Fibroblast of upper back skin (primary cell): Measurements from ENCODE around the gene MED8.

ENCODE experiments used
- DNase-seq: peaks from one replicate; pipeline ENCODE4 v3.0.0-alpha.2; 2013

MED8 gene

GRCh38 chr1:43389326-43390313, at the start of gene MED8, which contains the start of gene SZT2:
MED8 (minus strand) TSS chr1:43389800; CDS start chr1:43389764, 36 bp downstream.
SZT2 (plus strand) TSS chr1:43389899; CDS start chr1:43389969, 70 bp downstream.
- peak; percentile 94 for DNase-seq

- DNase-seq = no peak
These were observed 49.5 kb upstream of the MED8 start for GRCh38 chr1:43438953-43439581.

GRCh38 chr1:43438576-43438952, 49.0 kb upstream of the MED8 start:
- no peak for DNase-seq

- DNase-seq = no peak
These were observed 48.4 kb upstream of the MED8 start for GRCh38 chr1:43438006-43438405.

GRCh38 chr1:43437031-43437973, 47.7 kb upstream of the MED8 start:
- DNase-seq = no peak

- no peak for DNase-seq
These were observed 46.8 kb upstream of the MED8 start for GRCh38 chr1:43436371-43436770.

- DNase-seq = peak; percentile 58
These were observed 45.8 kb upstream of the MED8 start for GRCh38 chr1:43435146-43436145.

GRCh38 chr1:43434256-43434655, 44.7 kb upstream of the MED8 start:
- DNase-seq = no peak

GRCh38 chr1:43432907-43433306, 43.3 kb upstream of the MED8 start:
- no peak for DNase-seq

GRCh38 chr1:43432171-43432860, 42.7 kb upstream of the MED8 start:
- no peak for DNase-seq

GRCh38 chr1:43431676-43432075, 42.1 kb upstream of the MED8 start:
- no peak for DNase-seq

- DNase-seq = no peak
These were observed 41.2 kb upstream of the MED8 start for GRCh38 chr1:43430831-43431230.

GRCh38 chr1:43427941-43428340, 38.3 kb upstream of the MED8 start:
- DNase-seq = no peak

GRCh38 chr1:43427524-43427923, 37.9 kb upstream of the MED8 start:
- DNase-seq = no peak

GRCh38 chr1:43426221-43426620, 36.6 kb upstream of the MED8 start:
- no peak for DNase-seq

- DNase-seq = peak; percentile 8
These were observed 35.4 kb upstream of the MED8 start for GRCh38 chr1:43425045-43425444.

GRCh38 chr1:43423672-43424550, 34.3 kb upstream of the MED8 start:
- DNase-seq = no peak

- DNase-seq = no peak
These were observed 33.5 kb upstream of the MED8 start for GRCh38 chr1:43422995-43423671.
